Smooth muscle cell (in vitro differentiated cells): ENCODE results near the gene SCEL. TPM values are rescaled to one million over a fixed set of nuclear protein-coding genes. Genes with fewer than 3 reads are reported as not detected.

Source experiments
- DNase-seq: peaks from one replicate; lab custom pipeline; 2025; ENCODE audit not compliant: unreplicated experiment; lab: John Stamatoyannopoulos, UW
- H2AFZ ChIP-seq: fragments of 200-600 bp; sonication (generic); 2 replicates; pipeline ENCODE4 v1.6.0; 2016; ENCODE audit warnings: antibody characterized with exemption, low read depth, mild to moderate bottlenecking
- H3F3A ChIP-seq: fragments of 200-600 bp; sonication (generic); 2 replicates; pipeline ENCODE4 v1.6.0; 2017; ENCODE audit warnings: antibody characterized with exemption, low read depth
- H3K27ac ChIP-seq: fragments of 200-600 bp; sonication (generic); 2 replicates; pipeline ENCODE4 v1.5.1; 2016; ENCODE audit warnings: low read depth, mild to moderate bottlenecking
- H3K27me3 ChIP-seq: fragments of 200-600 bp; sonication (generic); 2 replicates; pipeline ENCODE4 v1.6.1; 2016; ENCODE audit warnings: low read depth, mild to moderate bottlenecking
- H3K36me3 ChIP-seq: fragments of 200-600 bp; sonication (generic); 2 replicates; pipeline ENCODE4 v1.5.1; 2016; ENCODE audit warnings: low read depth
- H3K4me1 ChIP-seq: fragments of 200-600 bp; sonication (generic); 2 replicates; pipeline ENCODE4 v1.5.1; 2016; ENCODE audit warnings: low read depth
- H3K4me2 ChIP-seq: fragments of 200-600 bp; sonication (generic); 2 replicates; pipeline ENCODE4 v1.6.0; 2016; ENCODE audit warnings: mild to moderate bottlenecking
- H3K4me3 ChIP-seq: fragments of 200-600 bp; sonication (generic); 2 replicates; pipeline ENCODE4 v1.5.1; 2016; ENCODE audit warnings: mild to moderate bottlenecking
- H3K79me2 ChIP-seq: fragments of 200-600 bp; sonication (generic); 2 replicates; pipeline ENCODE4 v1.6.0; 2016; ENCODE audit warnings: low read depth, mild to moderate bottlenecking
- H3K9ac ChIP-seq: fragments of 200-600 bp; sonication (generic); 2 replicates; pipeline ENCODE4 v1.6.0; 2016; ENCODE audit warnings: low read depth
- H3K9me3 ChIP-seq: fragments of 200-600 bp; sonication (generic); replicated peaks from 2 replicates; pipeline ENCODE4 v1.5.1; 2016; ENCODE audit warnings: low read depth
- H4K20me1 ChIP-seq: fragments of 200-600 bp; sonication (generic); 2 replicates; pipeline ENCODE4 v1.6.0; 2016; ENCODE audit warnings: low read depth
- WGBS: methylation state at CpG from one replicate; pipeline ENCODE4 v1.1.7; 2016; ENCODE audit warnings: low lambda C conversion rate; 5-methylcytosine and 5-hydroxymethylcytosine counted together
- polyA plus RNA-seq: library from polyadenylated mRNA; unstranded; fragments of >200 nt; fragmentation: Nextera tagmentation; extraction: Ambion mirVana; gene quantifications from 2 replicates; pipeline ENCODE4 v1.2.1, GENCODE V29; 2016
- total RNA-seq: library from RNA; depleted of rRNA; stranded (reverse); fragments of >200 nt; gene quantifications from 2 replicates; pipeline ENCODE4 v1.2.3, GENCODE V29; 2014
- TF ChIP-seq, protein P1 (sequence below): fragments of 200-600 bp; sonication (generic); IDR thresholded peaks from 2 replicates; pipeline ENCODE4 v1.5.1; 2017; ENCODE audit warnings: borderline replicate concordance, mild to moderate bottlenecking, antibody characterized with exemption; ENCODE audit not compliant: insufficient read depth, poor library complexity, severe bottlenecking

Gene SCEL
- total and polyA plus RNA-seq, 2 experiments from 2014 or later = 0.55 to 4.3 TPM

DNA sequence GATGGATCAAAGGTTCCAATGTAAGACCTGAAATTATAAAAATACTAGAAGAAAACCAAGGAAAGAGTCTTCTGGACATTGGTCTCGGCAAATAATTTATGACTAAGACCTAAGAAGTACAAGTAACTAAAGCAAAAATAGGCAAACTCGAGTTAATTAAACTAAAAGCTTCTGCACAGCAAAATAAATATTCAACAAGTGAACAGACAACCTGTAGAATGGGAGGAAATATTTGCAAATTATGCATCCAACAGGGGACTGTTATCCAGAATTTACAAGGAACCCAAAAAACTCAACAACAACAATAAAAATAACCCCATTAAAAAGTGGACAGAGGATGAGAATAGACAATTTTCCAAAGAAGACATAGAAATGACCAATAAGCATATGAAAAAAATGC is 152.3 kb downstream of the SCEL start:
- Histone ChIP-seq H2AFZ (no peak overlapping the region), H3K9ac (no peak overlapping the region), H4K20me1 (no peaks in the 10 kb centered on the region)

DNA sequence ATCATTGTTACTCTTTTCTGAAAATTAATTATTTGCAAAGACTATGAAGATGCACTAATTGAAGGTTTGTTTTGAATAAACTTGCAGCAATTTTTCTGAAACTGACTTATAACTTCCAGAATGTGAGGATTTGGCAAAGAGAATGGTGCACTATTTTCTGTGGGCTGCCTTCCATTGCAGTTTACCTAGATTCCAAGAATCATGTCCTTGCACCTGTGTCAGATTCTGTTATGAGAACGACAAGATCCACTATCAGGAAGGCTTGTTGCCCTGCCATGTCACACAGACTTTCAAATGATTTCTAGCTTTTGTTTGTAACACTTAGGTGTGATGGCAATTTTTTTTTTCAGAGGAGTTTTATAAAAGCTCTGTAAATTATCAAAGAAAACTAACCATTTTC is 156.4 kb downstream of the SCEL start:
- H3K4me2 ChIP-seq = no peak overlapping the region
- H3F3A ChIP-seq = no peaks in the 10 kb centered on the region
- no peak for DNase-seq
- TF ChIP-seq, protein P1, sequence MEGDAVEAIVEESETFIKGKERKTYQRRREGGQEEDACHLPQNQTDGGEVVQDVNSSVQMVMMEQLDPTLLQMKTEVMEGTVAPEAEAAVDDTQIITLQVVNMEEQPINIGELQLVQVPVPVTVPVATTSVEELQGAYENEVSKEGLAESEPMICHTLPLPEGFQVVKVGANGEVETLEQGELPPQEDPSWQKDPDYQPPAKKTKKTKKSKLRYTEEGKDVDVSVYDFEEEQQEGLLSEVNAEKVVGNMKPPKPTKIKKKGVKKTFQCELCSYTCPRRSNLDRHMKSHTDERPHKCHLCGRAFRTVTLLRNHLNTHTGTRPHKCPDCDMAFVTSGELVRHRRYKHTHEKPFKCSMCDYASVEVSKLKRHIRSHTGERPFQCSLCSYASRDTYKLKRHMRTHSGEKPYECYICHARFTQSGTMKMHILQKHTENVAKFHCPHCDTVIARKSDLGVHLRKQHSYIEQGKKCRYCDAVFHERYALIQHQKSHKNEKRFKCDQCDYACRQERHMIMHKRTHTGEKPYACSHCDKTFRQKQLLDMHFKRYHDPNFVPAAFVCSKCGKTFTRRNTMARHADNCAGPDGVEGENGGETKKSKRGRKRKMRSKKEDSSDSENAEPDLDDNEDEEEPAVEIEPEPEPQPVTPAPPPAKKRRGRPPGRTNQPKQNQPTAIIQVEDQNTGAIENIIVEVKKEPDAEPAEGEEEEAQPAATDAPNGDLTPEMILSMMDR = no peak
- no peak overlapping the region for H3K27ac ChIP-seq
- peaks cover 11% of the 10 kb centered on the region for H3K4me1 ChIP-seq
- H3K4me3 ChIP-seq = no peak overlapping the region
- no peaks in the 10 kb centered on the region for H4K20me1 ChIP-seq
- 83% methylated on average over 1 of the region's 1 CpG for WGBS
- H2AFZ ChIP-seq = no peak overlapping the region
- H3K9ac ChIP-seq = no peak overlapping the region
- H3K36me3 ChIP-seq = no peaks in the 10 kb centered on the region
- H3K9me3 ChIP-seq = no peaks in the 10 kb centered on the region
- H3K27me3 ChIP-seq = peaks cover 34% of the 10 kb centered on the region
- H3K79me2 ChIP-seq = no peaks in the 10 kb centered on the region

More for the DNA sequence above, 152.3 kb downstream of the SCEL start:
- no peaks in the 10 kb centered on the region for H3F3A ChIP-seq
- no peak overlapping the region for H3K27ac ChIP-seq
- H3K27me3 ChIP-seq = no peaks in the 10 kb centered on the region
- no peaks in the 10 kb centered on the region for H3K79me2 ChIP-seq
- 71% methylated on average over 2 of the region's 2 CpGs for WGBS
- H3K4me3 ChIP-seq = no peak overlapping the region
- TF ChIP-seq, protein P1 = no peak
- no peaks in the 10 kb centered on the region for H3K9me3 ChIP-seq
- H3K4me1 ChIP-seq = no peaks in the 10 kb centered on the region
- no peak for DNase-seq
- no peak overlapping the region for H3K4me2 ChIP-seq
- H3K36me3 ChIP-seq = no peaks in the 10 kb centered on the region

DNA sequence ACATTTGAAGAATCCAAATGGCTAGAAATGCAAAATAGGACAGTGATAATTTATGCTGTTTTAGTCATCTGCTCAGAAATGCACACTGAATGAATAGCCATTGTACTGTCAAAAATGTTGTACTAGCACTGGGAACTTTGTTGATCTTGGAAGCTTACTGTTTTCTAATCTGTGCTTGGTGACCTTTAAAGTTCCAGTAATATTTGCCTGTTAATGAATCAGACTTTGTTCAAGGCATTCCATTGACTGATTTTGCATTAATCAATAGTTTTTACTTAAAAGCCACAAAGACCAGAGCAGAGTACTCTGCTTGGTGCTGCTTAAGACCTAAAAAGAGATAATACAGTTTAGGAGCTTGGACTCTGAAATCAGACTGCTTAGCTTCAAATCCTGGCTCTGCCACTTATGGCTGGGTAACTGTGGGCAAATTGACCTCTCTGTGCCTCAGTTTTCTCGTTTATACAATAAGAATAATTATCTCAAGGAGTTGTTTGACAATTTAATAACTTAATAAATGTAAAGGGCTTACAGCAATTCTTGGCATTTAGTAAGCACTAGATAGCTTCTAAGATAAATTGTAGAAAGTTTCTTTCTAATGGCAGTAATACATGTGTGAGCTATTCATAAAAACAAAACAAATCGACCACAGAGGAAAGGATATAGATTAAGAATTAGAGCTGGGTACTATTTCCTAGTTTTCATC is 157.4 kb downstream of the SCEL start:
- 79% methylated on average over 2 of the region's 2 CpGs for WGBS
- Histone ChIP-seq H3K36me3 (no peaks in the 10 kb centered on the region), H3K27ac (no peak overlapping the region), H3K27me3 (peaks cover 43% of the 10 kb centered on the region), H3K9me3 (no peaks in the 10 kb centered on the region), H3K4me1 (peaks cover 11% of the 10 kb centered on the region), H3F3A (no peaks in the 10 kb centered on the region), H2AFZ (no peak overlapping the region), H4K20me1 (no peaks in the 10 kb centered on the region), H3K4me3 (no peak overlapping the region), H3K79me2 (no peaks in the 10 kb centered on the region), H3K4me2 (no peak overlapping the region), H3K9ac (no peak overlapping the region)
- DNase-seq = no peak
- TF ChIP-seq, protein P1 = no peak

DNA sequence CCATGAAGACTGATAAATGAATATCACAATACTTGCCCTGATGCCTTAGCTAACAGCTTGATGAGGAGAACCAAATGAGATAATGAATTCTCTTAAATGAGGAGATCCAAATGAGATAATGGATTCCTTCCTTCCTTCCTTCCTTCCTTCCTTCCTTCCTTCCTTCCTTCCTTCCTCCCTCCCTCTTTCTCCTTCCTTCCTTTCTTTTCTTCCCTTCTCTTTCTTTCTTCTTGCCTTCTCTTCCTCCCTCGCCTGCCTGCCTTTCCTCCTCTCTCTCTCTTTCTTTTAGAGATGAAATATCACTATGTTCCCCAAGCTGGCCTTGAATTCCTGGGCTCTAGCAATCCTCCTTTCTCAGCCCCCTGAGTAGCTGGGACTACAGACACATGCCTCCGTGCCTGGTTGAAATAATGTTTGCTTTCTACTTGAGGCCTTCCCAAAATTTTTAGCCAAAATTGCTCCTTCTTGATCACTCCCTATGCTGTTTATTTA is 158.0 kb downstream of the SCEL start:
- H3K9ac ChIP-seq = no peak overlapping the region
- H3K4me2 ChIP-seq = no peak overlapping the region
- no peaks in the 10 kb centered on the region for H3K36me3 ChIP-seq
- no peaks in the 10 kb centered on the region for H4K20me1 ChIP-seq
- H2AFZ ChIP-seq = no peak overlapping the region
- no peaks in the 10 kb centered on the region for H3F3A ChIP-seq
- TF ChIP-seq, protein P1 = no peak
- no peaks in the 10 kb centered on the region for H3K9me3 ChIP-seq
- no peaks in the 10 kb centered on the region for H3K79me2 ChIP-seq
- no peak for DNase-seq
- peaks cover 11% of the 10 kb centered on the region for H3K4me1 ChIP-seq
- H3K4me3 ChIP-seq = no peak overlapping the region
- peaks cover 46% of the 10 kb centered on the region for H3K27me3 ChIP-seq
- 88% methylated on average over 2 of the region's 2 CpGs for WGBS
- no peak overlapping the region for H3K27ac ChIP-seq
